GM18517 (cell line): Measurements from ENCODE around the gene WDR59.
"Not testable (repeated sequence)": the region's sequence is repeated elsewhere in the genome, so short reads cannot be mapped to it uniquely, and the experiment has no call there.

ENCODE experiments used
- ATAC-seq: cut with Tn5 transposase; IDR thresholded peaks from one replicate; pipeline ENCODE4 v1.9.1; 2021; ENCODE audit warnings: mild to moderate bottlenecking, moderate library complexity; ENCODE audit not compliant: unreplicated experiment

The WDR59 gene, protein sequence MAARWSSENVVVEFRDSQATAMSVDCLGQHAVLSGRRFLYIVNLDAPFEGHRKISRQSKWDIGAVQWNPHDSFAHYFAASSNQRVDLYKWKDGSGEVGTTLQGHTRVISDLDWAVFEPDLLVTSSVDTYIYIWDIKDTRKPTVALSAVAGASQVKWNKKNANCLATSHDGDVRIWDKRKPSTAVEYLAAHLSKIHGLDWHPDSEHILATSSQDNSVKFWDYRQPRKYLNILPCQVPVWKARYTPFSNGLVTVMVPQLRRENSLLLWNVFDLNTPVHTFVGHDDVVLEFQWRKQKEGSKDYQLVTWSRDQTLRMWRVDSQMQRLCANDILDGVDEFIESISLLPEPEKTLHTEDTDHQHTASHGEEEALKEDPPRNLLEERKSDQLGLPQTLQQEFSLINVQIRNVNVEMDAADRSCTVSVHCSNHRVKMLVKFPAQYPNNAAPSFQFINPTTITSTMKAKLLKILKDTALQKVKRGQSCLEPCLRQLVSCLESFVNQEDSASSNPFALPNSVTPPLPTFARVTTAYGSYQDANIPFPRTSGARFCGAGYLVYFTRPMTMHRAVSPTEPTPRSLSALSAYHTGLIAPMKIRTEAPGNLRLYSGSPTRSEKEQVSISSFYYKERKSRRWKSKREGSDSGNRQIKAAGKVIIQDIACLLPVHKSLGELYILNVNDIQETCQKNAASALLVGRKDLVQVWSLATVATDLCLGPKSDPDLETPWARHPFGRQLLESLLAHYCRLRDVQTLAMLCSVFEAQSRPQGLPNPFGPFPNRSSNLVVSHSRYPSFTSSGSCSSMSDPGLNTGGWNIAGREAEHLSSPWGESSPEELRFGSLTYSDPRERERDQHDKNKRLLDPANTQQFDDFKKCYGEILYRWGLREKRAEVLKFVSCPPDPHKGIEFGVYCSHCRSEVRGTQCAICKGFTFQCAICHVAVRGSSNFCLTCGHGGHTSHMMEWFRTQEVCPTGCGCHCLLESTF

DNA sequence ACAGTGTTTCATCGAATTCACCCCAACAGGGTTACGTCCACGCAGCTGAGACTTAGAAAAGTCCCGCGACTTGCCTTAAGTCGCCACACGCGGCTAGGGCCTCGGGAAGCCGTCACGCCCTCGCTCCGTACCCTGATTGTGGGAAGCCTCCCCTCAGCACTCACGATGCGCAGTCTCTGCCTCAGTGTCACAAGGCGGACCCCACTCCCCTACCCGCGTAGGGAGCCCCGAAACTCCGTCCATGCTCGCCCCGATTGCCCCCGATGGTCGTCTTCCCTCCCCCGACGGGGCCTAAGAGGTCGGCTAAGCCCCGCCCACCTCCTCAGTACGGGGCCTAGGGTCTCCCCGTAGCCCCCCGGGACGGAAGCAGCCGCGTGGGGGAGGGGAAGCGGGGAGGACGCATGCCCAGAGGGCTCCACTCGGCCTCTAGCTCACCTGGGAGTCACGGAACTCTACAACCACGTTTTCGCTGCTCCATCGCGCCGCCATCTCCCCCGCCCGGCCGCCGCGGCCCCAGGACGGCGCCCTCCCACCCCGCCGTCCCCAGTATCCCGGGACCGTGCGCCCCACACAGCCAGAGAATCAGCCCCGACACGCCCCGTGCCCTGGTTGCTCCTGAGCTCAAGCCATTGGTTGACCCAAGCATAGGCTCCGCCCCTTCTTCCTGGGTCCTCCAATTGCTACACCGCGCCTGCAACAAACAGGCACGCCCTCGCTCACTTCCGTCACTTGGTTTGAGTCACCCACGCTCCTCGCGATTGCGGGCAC lies at the start of gene WDR59:
WDR59 (minus strand) TSS at position 595 of the 768 bp plus-strand sequence; CDS start at position 489, 106 bp downstream.
- ATAC-seq = peak; percentile 98

DNA sequence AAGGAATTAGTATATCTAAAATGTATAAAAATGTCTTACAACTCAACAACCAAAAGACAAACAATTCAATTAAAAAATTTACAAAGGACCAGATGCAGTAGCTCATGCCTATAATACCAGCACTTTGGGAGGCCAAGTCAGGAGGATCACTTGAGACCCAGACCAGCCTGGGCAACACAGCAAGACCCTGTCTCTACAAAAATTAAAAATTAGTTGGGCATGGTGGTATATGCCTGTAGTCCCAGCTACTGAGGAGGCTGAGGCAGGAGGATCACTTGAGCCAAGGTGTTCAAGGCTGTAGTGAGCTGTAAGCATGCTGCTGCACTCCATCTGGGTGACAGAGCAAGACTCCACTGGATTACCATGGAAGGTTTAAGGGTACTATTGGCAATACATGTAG lies 47.7 kb upstream of the WDR59 start:
- ATAC-seq = no peak

DNA sequence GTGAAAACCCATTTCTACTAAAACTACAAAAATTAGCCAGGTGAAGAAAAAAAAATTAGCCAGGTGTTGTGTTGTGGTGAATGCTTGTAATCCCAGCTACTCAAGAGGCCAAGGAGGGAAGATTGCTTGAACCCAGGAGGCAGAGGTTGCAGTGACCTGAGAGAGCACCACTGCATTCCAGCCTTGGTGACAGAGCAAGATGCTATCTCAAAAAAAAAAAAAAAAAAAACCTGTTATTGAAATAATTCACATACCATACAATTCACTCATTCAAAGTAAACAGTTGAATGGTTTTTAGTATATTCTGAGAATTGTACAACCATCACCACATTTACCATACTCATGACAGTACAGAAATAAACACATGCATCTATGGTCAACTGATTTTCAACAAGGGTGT lies 44.9 kb upstream of the WDR59 start:
- no peak for ATAC-seq

DNA sequence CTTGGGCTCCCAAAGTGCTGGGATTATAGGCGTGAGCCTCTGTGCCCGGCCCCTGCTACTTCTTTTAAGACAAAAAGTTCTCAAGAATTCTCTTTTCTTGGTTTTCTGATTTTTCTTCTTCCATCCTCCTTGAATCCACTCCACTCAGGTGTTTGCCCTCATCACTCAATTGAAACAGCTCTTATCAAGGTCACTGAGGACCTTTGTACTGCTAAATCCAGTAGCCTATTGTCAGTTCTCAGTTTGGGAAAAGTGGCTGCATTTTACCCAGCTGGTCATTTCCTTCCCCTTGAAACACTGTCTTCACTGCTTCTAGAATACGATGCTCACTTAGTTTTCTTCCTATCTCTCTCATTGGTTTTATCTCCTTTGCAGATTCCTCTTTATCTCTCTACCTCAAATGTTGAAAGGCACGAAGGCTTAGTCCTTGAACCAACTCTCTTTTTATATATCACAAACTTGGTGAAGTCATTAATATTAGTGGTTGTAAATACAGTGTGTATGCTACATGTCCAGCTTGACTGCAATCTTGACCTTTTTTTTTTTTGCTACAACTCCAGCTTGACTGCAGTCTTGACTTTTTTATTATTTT lies 43.7 kb upstream of the WDR59 start:
- ATAC-seq = no peak

DNA sequence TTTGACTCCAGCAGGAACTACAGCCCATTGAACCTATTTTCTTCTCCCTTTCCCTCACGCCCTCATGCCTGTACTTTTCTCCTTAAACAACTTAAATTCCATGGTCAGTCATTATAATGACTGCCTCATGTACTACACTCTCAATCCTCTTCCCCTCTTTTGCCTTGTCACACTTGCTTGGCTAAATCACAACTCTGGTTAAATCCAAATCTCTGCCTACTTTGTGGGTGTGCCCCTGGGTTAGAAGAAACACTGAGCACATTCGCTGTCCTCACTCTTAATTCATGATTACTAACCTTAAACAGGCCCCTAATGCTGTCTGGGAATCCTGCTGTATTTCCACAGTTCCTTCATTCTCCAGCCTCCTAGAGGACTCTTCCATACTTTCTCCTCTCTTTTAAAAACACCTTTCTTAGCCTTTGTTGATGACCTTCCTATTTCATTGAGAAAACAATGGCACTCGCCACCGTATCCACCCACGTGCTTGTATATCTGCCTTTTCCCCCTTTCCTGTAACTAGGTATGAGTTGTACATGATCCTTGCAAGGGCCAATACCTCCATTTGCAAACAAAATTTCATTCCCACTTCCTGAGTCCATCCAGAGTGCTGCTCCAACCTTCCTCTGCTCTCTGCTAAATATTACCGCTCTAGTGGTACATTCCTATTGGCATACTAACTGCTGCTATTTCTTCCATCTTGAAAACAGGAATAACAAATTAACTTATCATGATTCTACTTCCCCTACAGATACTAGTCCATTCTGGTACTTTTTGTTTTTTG lies 42.8 kb upstream of the WDR59 start:
- ATAC-seq = no peak

DNA sequence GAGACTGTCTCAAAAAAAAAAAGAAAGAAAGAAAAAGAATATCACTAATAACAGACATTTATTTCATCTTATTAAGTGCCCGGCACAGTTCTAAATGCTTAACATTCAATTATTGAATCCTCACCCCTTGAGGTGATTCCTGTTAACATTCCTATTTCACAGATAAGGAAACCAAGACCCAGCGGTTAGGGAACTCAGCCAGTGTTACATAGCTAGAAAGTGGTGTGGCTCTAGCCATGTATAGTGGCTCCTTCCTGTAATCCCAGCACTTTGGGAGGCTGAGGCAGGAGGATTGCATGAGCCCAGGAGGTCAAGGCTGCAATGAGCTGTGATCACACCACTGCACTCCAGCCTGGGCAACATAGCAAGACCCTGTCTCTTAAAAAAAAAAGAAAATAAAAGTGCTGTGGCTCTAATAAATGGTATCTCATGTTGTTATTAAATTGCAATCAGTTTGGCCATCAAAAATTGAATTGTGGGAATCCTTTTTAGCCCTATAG lies 42.0 kb upstream of the WDR59 start:
- ATAC-seq = no peak

DNA sequence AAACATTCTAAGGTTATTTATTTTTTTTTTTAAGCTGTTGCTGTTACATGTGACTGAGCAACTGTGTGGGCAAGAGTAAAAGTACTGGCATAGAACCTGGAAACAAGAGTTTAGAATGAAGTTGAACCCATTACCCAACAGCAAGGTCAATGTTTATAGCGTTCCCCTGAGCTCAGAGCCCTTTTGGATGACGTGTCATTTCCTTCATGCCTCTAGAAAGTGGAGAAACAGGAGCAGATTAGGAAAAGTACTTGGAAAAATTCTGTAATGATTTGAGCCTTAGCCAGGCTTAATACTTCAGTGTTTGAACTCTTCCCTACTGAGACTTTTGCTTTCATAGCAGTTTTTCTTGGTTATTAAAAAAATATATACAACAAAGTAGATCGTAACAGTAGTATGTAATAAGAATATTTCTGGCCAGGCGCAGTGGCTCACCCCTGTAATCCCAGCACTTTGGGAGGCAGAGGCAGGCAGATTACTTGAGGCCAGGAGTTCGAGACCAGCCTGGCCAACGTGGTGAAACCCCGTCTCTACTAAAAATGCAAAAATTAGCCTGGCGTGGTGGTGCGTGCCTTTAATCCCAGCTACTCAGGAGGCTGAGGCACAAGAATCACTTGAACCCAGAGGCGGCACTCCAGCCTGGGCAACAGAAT lies 41.4 kb upstream of the WDR59 start:
- not testable (repeated sequence) for ATAC-seq

DNA sequence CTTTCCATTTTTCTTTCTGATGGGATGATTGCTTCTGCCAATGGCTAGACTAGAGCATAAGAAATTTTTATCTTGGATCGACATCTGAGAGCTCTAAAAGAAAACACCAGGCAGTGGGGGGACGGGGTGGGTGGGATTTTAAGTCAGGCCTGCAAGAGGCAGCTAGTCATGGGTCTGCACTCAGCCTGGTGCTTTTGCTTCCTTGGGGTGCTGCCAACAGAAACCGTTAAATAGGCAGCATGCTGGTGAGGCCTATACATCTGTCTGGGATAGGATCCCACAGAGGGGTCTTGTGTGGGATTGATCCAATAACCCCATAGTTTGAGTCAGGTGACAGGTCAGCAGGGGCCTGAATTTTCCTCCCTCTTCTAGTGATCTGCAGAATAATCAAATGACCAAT lies 40.8 kb upstream of the WDR59 start:
- ATAC-seq = no peak

DNA sequence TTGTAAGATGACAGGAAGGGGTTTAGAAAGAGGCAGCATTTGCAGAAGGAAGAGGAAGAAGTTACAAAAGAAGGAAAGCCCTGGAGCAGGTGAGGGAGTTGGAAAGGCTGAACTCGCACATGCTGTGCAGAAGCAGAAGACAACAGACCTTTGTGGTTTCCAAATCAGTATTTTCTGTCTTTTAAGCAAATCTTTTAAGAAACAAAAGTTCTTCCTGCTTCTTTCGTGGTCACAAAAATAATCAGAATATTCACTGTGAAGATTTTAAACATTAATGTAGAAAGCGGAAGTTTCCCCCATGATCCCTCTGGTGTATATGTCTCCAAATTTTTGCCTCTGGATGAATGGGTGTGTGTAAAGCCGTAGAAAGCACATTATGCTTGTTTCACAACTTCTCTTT lies 39.7 kb upstream of the WDR59 start:
- ATAC-seq = no peak

DNA sequence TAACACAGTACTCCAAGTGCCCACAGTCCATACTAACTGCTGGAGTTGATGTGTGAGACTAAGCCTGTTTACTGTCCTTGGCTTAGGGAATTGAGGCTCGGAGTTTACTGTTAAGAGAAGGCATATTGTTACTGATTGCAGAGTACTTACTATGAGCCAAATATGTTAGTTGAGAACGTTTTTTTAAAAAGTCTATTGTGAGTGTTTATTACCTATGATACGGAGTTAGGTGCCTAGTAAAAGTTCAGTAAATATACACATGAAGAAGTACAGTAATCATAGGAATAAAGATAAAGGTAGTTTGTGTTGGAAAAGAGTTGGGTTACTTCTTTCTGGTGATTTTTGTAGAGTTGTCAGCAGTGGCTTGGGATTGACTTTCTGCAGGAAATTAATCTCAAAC lies 39.3 kb upstream of the WDR59 start:
- no peak for ATAC-seq

DNA sequence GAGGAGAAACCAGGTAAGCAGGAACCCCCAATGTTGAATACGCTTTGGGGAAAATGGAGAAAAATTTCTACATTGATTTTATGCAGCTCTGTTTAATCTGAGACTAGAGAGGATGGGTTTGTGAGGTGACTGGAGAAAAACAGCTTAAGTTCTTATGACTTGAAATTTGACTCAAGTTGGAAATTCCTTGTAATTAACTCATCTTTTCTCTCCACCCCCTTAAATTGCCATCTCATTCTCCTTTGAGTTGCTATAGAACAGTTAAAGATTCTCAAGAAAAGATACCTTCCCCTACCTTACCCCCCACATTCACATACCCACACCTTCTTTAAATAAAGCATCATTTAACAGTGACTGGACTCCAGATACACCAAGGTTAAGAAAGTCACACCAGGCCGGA lies 38.1 kb upstream of the WDR59 start:
- ATAC-seq = no peak

DNA sequence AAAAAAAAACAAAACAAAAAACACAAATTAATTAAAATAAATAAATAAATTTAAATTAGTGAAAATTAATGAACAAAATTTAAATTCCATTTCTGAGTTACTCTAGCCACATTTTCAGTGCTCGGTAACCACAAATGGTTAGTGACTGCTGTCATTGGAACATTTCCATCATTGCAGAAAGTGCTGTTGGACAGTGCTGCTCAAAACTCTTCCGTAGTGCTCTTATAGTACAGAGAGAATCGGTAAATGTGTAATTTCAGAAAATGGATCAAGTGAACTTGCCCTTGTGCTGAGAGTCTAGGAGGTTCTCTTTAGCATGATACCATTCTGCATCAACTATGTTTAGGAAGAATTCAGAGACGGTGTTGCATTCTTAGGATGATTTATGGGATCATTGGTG lies 37.6 kb upstream of the WDR59 start:
- ATAC-seq = no peak

DNA sequence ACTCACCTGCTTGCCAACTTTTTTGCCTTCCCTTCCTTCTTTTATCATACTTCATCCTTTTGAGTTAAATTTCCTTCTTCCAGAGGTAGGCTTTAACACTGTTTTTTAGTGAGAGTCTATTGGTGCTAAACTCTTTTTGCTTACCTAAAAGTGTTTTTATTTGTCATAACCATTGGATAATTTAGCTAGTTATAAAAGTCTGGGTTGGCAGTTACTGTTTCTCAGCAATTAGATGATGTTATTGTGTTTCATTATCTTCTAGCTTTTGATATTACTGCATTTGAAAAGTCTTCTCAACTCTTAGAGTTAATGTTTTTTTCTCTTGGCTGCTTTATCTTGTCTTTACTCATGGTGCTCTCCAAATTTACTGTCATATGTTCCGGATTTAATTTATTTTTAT lies 36.5 kb upstream of the WDR59 start:
- ATAC-seq = no peak

DNA sequence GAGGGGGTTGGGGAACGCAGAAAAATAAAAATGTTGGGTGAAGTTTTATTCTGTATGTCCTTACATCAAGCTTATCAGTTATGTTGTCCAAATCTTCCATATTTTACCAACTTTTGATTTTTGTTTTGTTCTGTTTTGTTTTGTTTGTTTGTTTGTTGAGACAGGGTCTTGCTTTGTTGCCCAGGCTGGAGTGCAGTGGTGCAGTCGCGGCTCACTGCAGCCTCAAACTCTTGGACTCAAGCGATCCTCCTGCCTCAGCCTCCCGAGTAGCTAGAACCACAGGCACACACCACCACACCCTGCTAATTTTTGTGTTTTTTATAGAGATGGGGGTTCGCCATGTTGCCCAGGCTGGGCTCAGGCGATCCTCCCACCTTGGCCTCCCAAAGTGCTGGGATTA lies 34.7 kb upstream of the WDR59 start:
- no peak for ATAC-seq

DNA sequence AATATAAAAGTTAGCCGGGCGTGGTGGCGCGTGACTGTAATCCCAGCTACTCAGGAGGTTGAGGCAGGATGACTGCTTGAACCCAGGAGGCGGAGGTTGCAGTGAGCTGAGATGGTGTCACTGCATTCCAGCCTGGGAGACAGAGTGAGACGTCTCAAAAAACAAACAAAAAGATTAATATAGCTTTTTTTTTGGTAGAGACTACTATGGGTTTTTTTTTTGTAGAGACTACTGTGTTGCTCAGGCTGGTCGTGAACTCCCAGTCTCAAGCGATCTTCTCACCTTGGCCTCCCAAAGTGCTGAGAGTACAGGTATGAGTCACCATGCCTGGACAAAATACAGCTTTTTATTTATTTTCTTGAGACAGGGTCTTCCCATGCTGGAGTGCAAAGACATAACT lies 34.1 kb upstream of the WDR59 start:
- ATAC-seq = no peak

DNA sequence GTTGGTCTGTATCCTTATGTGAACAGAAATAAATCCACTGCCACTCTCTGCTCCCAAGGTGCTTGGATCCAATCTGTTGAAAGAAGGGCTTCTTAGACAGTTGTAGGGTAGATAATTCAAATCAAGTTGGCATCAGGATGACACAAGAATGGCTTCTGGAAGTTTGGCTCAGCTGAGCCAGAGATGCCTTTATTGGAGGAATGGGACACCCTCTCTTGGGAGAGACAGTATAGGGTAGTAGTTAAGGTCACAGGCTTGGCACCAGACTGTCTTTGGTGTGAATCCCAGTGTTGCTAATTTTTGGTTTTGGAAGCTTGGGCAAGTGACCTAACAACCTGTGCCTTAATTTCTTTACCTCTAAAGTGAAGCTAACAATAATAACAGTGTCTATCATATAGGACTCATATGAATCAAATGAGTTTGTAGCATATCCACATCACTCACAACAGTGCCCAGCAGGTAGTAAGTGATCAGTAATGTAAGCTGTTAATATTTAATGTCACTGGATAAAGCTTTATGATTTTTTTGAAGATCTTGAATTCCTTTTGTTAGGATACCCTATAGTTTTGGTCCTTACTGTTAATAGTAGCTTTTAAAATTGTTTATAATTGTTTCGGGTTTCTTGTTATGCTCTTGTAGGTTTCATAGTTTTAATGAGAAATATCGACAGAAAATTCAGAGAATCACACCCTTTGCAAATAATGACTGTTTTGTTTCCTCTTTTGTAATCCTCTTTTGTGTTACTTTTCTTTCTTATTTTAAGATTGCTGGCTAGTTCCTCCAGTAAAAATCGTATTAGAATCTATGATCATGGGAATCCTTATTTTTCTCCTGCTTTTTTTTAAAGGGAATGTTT lies 33.0 kb upstream of the WDR59 start:
- ATAC-seq = no peak

DNA sequence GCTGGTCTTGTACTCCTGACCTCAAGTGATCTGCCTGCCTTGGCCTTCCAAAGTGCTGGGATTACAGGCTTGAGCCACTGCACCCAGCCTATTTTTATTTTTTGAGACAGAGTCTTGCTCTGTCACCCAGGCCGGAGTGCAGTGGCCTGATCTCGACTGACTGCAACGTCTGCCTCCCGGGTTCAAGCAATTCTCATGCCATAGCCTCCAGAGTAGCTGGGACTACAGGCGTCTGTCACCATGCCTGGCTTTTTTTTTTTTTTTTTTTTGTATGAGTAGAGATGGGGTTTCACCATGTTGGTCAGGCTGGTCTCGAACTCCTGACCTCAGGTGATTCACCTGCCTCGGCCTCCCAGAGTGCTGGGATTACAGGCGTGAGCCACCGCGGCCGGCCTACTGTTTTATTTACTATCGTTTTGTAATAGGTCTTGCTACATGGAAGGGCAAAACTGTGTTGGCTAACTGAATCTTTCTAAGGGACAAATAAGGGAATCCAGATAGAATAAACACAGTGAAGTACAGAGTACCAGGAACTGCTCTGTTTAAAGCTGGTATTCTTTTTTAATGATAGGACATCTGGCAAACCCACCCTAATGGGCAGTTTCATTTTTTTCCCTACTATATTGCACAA lies 31.6 kb upstream of the WDR59 start:
- ATAC-seq = not testable (repeated sequence)

DNA sequence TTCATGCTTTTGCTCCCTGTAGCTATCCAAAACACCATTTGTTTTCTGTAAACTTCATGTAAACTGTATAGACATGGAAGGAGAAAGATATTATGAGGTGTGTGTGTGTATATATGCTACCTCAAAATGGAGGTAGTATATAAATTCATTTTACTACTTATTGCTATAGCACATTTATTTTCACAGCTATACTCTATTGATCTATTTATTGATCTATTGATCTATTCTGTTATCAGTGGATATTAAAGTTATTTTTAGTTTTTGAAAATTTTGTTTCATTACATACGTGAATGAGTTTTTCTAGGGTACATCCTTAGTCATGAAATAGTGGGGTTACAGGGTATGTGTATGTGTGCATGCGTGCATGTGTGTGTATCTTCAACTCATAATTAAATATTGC lies 29.4 kb upstream of the WDR59 start:
- no peak for ATAC-seq
